ENCODE results near the gene PDE11A. TPM values are rescaled to one million over a fixed set of nuclear protein-coding genes. Genes with fewer than 3 reads are reported as not detected.
A peak's percentile ranks its signal among the peaks of the same experiment; 100 is the strongest.

Gene PDE11A
- total and polyA plus RNA-seq, 2 experiments from 2014 or later, result 1.7 to 3.6 TPM

DNA sequence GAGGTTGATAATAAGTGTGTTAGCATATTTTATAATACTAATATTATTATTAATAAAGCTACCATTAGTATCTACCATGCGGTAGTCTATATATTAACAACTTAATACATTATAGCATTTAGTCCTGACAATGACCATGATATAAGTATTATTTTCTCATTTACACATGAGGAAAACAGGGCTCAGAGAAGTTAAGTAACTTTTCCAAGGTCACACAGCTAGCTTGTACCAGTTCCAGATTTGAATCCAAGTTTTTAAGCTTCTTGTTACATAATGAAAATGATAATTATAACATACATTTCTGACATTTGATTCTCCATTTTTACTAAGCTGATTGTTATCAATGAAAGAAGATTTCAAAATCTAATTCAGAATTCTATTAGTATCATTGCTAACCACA lies 369.4 kb downstream of the PDE11A start:
- TF ChIP-seq, protein P1, sequence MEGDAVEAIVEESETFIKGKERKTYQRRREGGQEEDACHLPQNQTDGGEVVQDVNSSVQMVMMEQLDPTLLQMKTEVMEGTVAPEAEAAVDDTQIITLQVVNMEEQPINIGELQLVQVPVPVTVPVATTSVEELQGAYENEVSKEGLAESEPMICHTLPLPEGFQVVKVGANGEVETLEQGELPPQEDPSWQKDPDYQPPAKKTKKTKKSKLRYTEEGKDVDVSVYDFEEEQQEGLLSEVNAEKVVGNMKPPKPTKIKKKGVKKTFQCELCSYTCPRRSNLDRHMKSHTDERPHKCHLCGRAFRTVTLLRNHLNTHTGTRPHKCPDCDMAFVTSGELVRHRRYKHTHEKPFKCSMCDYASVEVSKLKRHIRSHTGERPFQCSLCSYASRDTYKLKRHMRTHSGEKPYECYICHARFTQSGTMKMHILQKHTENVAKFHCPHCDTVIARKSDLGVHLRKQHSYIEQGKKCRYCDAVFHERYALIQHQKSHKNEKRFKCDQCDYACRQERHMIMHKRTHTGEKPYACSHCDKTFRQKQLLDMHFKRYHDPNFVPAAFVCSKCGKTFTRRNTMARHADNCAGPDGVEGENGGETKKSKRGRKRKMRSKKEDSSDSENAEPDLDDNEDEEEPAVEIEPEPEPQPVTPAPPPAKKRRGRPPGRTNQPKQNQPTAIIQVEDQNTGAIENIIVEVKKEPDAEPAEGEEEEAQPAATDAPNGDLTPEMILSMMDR (IDR thresholded peaks at IDR 0.05; ENCODE audit: low read depth, low read length), result no peak
- Histone ChIP-seq H3K9me3 (ENCODE audit: low read depth) (no peaks in the 10 kb centered on the region), H3K4me3 (no peak overlapping the region), H3K27ac (no peak overlapping the region), H3K27me3 (no peaks in the 10 kb centered on the region), H3K36me3 (no peaks in the 10 kb centered on the region), H3K4me1 (ENCODE audit: low read depth) (no peaks in the 10 kb centered on the region)
- DNase-seq (ENCODE audit: low read depth in 1 of 2, low spot score in 1 of 2), result no peak

DNA sequence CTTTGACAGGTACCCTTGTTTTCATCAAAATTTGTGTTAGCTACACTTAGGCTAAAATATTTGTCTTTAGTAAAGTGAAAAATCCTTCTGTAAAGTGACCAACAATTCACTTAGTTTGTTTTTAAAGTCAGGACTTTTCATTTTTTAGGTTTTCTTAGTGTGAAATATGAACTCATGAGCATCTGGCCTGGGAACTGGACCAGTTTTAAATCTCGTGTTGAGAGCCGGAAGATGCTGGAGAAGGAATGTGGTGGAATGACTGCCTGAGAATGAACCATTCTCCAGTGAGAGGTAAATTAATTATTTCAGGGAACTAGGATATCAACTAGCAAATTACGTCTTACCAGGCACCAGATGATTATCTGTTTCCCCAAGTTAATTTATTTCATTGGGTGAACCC lies 374.3 kb downstream of the PDE11A start:
- DNase-seq (ENCODE audit: low read depth in 1 of 2, low spot score in 1 of 2), result no peak

DNA sequence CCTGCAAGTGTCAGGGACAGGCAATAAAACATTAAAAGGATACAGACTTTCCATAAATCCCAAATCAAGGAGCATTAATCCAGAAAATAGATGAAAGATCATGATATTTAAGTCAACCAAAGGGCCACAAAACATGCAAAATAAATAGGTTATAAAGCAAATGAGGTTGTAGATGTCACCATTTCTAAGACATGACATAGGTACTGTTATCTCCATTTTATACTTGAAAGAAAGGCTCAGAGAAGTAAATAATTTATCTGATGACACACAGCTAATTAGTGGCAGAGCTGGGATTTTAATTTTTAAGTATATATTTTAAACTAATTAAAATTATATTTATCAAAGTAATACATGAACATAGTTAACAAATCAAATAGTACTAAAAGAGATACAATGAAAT lies 378.2 kb downstream of the PDE11A start:
- H3K4me1 ChIP-seq (ENCODE audit: low read depth), result peaks cover 12% of the 10 kb centered on the region
- TF ChIP-seq, protein P1 (IDR thresholded peaks at IDR 0.05; ENCODE audit: low read depth, low read length), result no peak

More for the DNA sequence above, 374.3 kb downstream of the PDE11A start:
- H3K9me3 ChIP-seq (ENCODE audit: low read depth), result no peaks in the 10 kb centered on the region
- H3K36me3 ChIP-seq, result no peaks in the 10 kb centered on the region
- H3K27ac ChIP-seq, result no peak overlapping the region
- H3K4me1 ChIP-seq (ENCODE audit: low read depth), result peaks cover 12% of the 10 kb centered on the region
- H3K27me3 ChIP-seq, result no peaks in the 10 kb centered on the region
- H3K4me3 ChIP-seq, result no peak overlapping the region
- TF ChIP-seq, protein P1 (IDR thresholded peaks at IDR 0.05; ENCODE audit: low read depth, low read length), result no peak

DNA sequence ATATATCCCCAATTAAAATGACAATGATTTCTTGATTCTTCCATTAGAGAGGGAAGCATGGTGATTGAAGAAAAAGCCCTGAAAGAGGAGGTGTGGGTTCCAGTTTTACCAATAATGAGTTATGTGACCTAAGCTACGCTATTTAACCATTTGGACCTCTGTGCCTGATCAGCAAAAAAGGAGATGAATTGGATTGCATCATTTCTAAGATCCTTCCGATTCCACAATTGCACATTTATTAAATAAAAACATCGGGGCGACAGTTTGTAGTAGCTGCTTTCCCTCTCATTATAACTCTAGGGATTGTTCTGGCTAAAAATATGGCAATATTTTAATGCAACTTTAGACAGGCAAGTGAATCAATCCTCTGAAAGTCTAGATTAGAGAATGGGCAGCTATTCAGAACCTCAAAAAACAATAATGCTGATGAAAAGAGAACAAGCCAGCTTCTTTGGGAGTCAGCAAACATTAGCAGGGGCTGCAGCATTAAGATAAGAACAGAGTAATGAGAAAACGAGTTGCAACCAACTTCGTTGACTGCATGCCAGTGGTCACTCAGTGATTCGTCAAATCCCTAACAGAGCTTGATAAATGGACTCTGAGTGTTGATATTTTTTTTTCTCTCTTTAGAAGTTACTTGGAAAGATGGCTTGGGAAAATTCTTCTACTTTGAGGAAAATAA lies 378.8 kb downstream of the PDE11A start:
- no peaks in the 10 kb centered on the region for H3K27me3 ChIP-seq
- H3K4me3 ChIP-seq, result no peak overlapping the region
- H3K36me3 ChIP-seq, result no peaks in the 10 kb centered on the region
- H3K4me1 ChIP-seq (ENCODE audit: low read depth), result peaks cover 12% of the 10 kb centered on the region
- no peak overlapping the region for H3K27ac ChIP-seq
- TF ChIP-seq, protein P1 (IDR thresholded peaks at IDR 0.05; ENCODE audit: low read depth, low read length), result no peak
- no peaks in the 10 kb centered on the region for H3K9me3 ChIP-seq (ENCODE audit: low read depth)
- DNase-seq (ENCODE audit: low read depth in 1 of 2, low spot score in 1 of 2), result peak; percentile 13 to 45

More for the DNA sequence above, 378.2 kb downstream of the PDE11A start:
- Histone ChIP-seq H3K36me3 (no peaks in the 10 kb centered on the region), H3K27me3 (no peaks in the 10 kb centered on the region), H3K4me3 (no peak overlapping the region), H3K9me3 (ENCODE audit: low read depth) (no peaks in the 10 kb centered on the region), H3K27ac (no peak overlapping the region)
- no peak for DNase-seq (ENCODE audit: low read depth in 1 of 2, low spot score in 1 of 2)

DNA sequence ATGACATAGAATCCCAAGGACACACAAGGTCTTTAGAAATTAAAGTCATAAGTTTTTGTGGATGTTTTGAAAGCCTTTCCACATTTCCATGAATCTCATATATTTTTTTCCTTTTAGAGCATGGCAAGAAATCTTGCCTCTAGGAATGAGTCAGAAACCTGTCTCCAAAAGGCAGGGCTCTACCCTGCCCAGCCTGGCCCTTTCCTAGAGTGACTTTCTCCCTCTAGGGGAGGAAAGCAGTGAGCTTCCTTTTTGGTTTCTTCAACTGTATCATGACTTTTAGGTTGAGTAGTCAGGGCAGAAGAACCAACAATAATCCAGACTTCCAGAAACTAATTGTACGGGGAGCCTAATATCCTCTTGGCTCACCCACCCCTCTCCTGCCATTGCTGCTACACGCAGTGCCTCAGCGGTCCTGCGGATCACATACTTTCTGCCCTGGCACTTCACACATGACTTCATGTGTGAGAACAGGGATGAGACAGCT lies 379.8 kb downstream of the PDE11A start:
- TF ChIP-seq, protein P1 (IDR thresholded peaks at IDR 0.05; ENCODE audit: low read depth, low read length), result peak; percentile 4
- H3K27ac ChIP-seq, result no peak overlapping the region
- H3K4me3 ChIP-seq, result no peak overlapping the region
- peaks cover 12% of the 10 kb centered on the region for H3K4me1 ChIP-seq (ENCODE audit: low read depth)
- H3K9me3 ChIP-seq (ENCODE audit: low read depth), result no peaks in the 10 kb centered on the region
- no peak for DNase-seq (ENCODE audit: low read depth in 1 of 2, low spot score in 1 of 2)
- no peaks in the 10 kb centered on the region for H3K27me3 ChIP-seq
- no peaks in the 10 kb centered on the region for H3K36me3 ChIP-seq
